GM12891 (cell line): ENCODE data around the gene NECAB3.

ENCODE experiments used
- PAX5 ChIP-seq: IDR thresholded peaks from 2 replicates; pipeline ENCODE4 v1.6.1; 2011; ENCODE audit warnings: low read length, moderate library complexity, mild to moderate bottlenecking; ENCODE audit not compliant: insufficient read depth, severe bottlenecking
- POLR2A ChIP-seq: IDR thresholded peaks from 2 replicates; pipeline ENCODE4 v1.6.1; 2011; ENCODE audit warnings: low read depth, low read length, control low read depth
- POLR2AphosphoS5 ChIP-seq: IDR thresholded peaks from 2 replicates; pipeline ENCODE4 v1.6.1; 2011; ENCODE audit warnings: low read depth, low read length, control low read depth
- POU2F2 ChIP-seq: IDR thresholded peaks from 2 replicates; pipeline ENCODE4 v1.6.1; 2011; ENCODE audit warnings: low read depth, mild to moderate bottlenecking, control low read depth, low read length, moderate library complexity
- SPI1 ChIP-seq: IDR thresholded peaks from 2 replicates; pipeline ENCODE4 v1.6.1; 2011; ENCODE audit warnings: low read depth, low read length, control low read depth
- TAF1 ChIP-seq: IDR thresholded peaks from 2 replicates; pipeline ENCODE4 v1.6.1; 2011; ENCODE audit warnings: low read depth, low read length, control low read depth

DNA sequence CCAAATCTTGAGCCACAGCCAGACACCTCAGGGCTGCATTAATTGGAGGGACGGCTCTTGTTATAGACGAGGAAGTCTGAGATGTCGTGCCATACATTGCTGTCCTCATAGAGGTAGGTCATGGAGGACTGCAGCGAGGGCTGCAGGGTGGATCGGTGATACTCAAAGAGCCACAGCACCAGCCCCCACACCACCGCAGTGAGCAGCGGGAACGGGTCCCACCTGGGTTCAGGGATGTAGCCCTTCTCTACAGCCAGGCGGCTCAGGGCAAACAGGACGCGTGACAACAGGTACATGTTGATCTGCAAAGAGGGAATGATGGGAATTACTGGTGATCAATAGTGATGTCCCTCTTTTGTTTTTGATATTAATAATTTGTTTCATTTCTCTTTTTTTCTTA is 33.4 kb upstream of the NECAB3 start:
- TF ChIP-seq POLR2A = no peak
- TF ChIP-seq POLR2AphosphoS5 = no peak
- no peak for TF ChIP-seq PAX5
- no peak for TF ChIP-seq SPI1
- TF ChIP-seq TAF1 = no peak
- no peak for TF ChIP-seq POU2F2
